Endothelial cell of umbilical vein (primary cell): ENCODE results near the gene ANP32B. TPM values are rescaled to one million over a fixed set of nuclear protein-coding genes. Genes with fewer than 3 reads are reported as not detected.
A peak's percentile ranks its signal among the peaks of the same experiment; 100 is the strongest.

ENCODE experiments used
- BruUV-seq: library from RNA; stranded (reverse); fragments of 400-500 nt; replicated peaks from 2 replicates; lab custom pipeline; 2021; lab: Mats Ljungman, UMichigan
- CTCF ChIA-PET: fragments of 300-600, 350-600 bp; sonication (Branson Sonifier 250); formaldehyde crosslinking; loops from one replicate; lab custom pipeline; 2021; ENCODE audit warnings: antibody characterized with exemption, inconsistent platforms; lab: Charles Lee
- POLR2A ChIA-PET: fragments of 300-600, 350-600 bp; sonication (Branson Sonifier 250); formaldehyde crosslinking; loops from one replicate; lab custom pipeline; 2021; ENCODE audit warnings: antibody characterized with exemption, inconsistent platforms; lab: Charles Lee
- DNase-seq: peaks from one replicate; pipeline ENCODE4 v3.0.0-alpha.2; 2011; ENCODE audit warnings: low read depth, low spot score
- FAIRE-seq: peaks from 2 replicates; lab custom pipeline; 2011; peaks lifted over from hg19 to GRCh38; lab: Jason Lieb, UNC
- H2AFZ ChIP-seq: 2 replicates; pipeline ENCODE4 v1.6.0; 2012; ENCODE audit warnings: low read depth, low read length, control low read depth, inconsistent platforms
- H3K27ac ChIP-seq: 2 replicates; pipeline ENCODE4 v1.5.1; 2011; ENCODE audit warnings: low read depth, mild to moderate bottlenecking, control low read depth, low read length, moderate library complexity; ENCODE audit not compliant: insufficient read depth
- H3K27me3 ChIP-seq, 2 experiments: 2 replicates each; pipeline versions ENCODE4 v1.6.0 to v1.6.1; 2011; ENCODE audit warnings: low read length in 2 of 2, mixed read lengths in 1 of 2; ENCODE audit not compliant: control insufficient read depth in 2 of 2, insufficient read depth in 2 of 2
- H3K36me3 ChIP-seq, 2 experiments: 2 replicates in 1 of 2; 3 replicates in 1 of 2; pipeline ENCODE4 v1.5.1; 2011; ENCODE audit warnings: low read length in 2 of 2, mild to moderate bottlenecking in 1 of 2, moderate library complexity in 1 of 2; ENCODE audit not compliant: control insufficient read depth in 2 of 2, insufficient read depth in 2 of 2; ENCODE audit errors: extremely low read depth in 1 of 2
- H3K4me1 ChIP-seq: 3 replicates; pipeline ENCODE4 v1.5.1; 2011; ENCODE audit warnings: mild to moderate bottlenecking, low read length; ENCODE audit not compliant: control insufficient read depth, insufficient read depth; ENCODE audit errors: extremely low read depth
- H3K4me2 ChIP-seq: 2 replicates; pipeline ENCODE4 v1.6.1; 2011; ENCODE audit warnings: low read length, control low read depth, mixed read lengths; ENCODE audit not compliant: insufficient read depth
- H3K4me3 ChIP-seq, 3 experiments: fragments of 200-600 bp in 1 of 3; sonication (generic), shearing (Covaris generic) in 1 of 3; replicated peaks in 1 of 3; 2 replicates each; pipeline ENCODE4 v1.5.1; 2011 to 2016; ENCODE audit warnings: control low read depth in 3 of 3, low read length in 3 of 3, mild to moderate bottlenecking in 2 of 3, inconsistent platforms in 1 of 3, low read depth in 1 of 3, moderate library complexity in 1 of 3; ENCODE audit not compliant: insufficient read depth in 1 of 3
- H3K79me2 ChIP-seq: 2 replicates; pipeline ENCODE4 v1.6.0; 2012; ENCODE audit warnings: low read length, inconsistent platforms; ENCODE audit not compliant: control insufficient read depth, insufficient read depth
- H3K9ac ChIP-seq: replicated peaks from 2 replicates; pipeline ENCODE3; 2011; ENCODE audit warnings: low read length, control low read depth; ENCODE audit not compliant: insufficient read depth; ENCODE audit errors: extremely low read depth
- H3K9me1 ChIP-seq: replicated peaks from 3 replicates; pipeline ENCODE4 v1.6.0; 2011; ENCODE audit warnings: mild to moderate bottlenecking, low read length; ENCODE audit not compliant: control insufficient read depth, insufficient read depth; ENCODE audit errors: extremely low read depth
- H3K9me3 ChIP-seq: replicated peaks from 2 replicates; pipeline ENCODE4 v1.5.1; 2012; ENCODE audit warnings: low read length, inconsistent platforms; ENCODE audit not compliant: control insufficient read depth, insufficient read depth
- H4K20me1 ChIP-seq: replicated peaks from 2 replicates; pipeline ENCODE3; 2011; ENCODE audit warnings: mild to moderate bottlenecking, low read length; ENCODE audit not compliant: control insufficient read depth, insufficient read depth; ENCODE audit errors: extremely low read depth
- CTCF ChIP-seq, 2 donors: IDR thresholded peaks; 1 replicate in 1 of 2; 2 replicates in 1 of 2; pipeline ENCODE4 v1.5.1; 2011; ENCODE audit warnings: low read length in 2 of 2, mild to moderate bottlenecking in 2 of 2, moderate library complexity in 2 of 2, control low read depth in 1 of 2, inconsistent platforms in 1 of 2, low read depth in 1 of 2; ENCODE audit not compliant: insufficient read depth in 1 of 2; ENCODE audit errors: extremely low read depth in 1 of 2
- EZH2 ChIP-seq: IDR thresholded peaks from 2 replicates; pipeline ENCODE4 v1.6.1; 2012; ENCODE audit warnings: borderline replicate concordance, low read depth, mild to moderate bottlenecking, moderate library complexity, low read length, inconsistent platforms; ENCODE audit not compliant: severe bottlenecking
- FOS ChIP-seq: IDR thresholded peaks from 2 replicates; pipeline ENCODE4 v1.6.1; 2011; ENCODE audit warnings: mild to moderate bottlenecking, low read length, moderate library complexity, borderline replicate concordance; ENCODE audit not compliant: insufficient read depth
- GATA2 ChIP-seq: IDR thresholded peaks from 2 replicates; pipeline ENCODE4 v1.7.0; 2011; ENCODE audit warnings: low read depth, mild to moderate bottlenecking, moderate library complexity, mixed read lengths, low read length; ENCODE audit not compliant: insufficient read length, insufficient read depth
- JUN ChIP-seq: IDR thresholded peaks from 2 replicates; pipeline ENCODE4 v1.6.1; 2011; ENCODE audit warnings: borderline replicate concordance, low read depth; ENCODE audit not compliant: insufficient read length, insufficient read depth
- MAX ChIP-seq: IDR thresholded peaks from 2 replicates; pipeline ENCODE4 v1.6.1; 2011; ENCODE audit not compliant: insufficient read depth, insufficient read length
- POLR2A ChIP-seq: IDR thresholded peaks from 2 replicates; pipeline ENCODE4 v1.6.1; 2012; ENCODE audit warnings: low read depth, mild to moderate bottlenecking, control low read depth, low read length
- POLR2AphosphoS5 ChIP-seq: IDR thresholded peaks from 2 replicates; pipeline ENCODE4 v1.6.1; 2012; ENCODE audit warnings: low read depth, mild to moderate bottlenecking, control low read depth, low read length, moderate library complexity; ENCODE audit not compliant: insufficient read depth
- dilution Hi-C: fragments of 300-500 bp; cut with MboI; formaldehyde crosslinking; loops from one replicate; pipeline ENCODE4 v1.15.0; 2019; ENCODE audit warnings: low sequenced_read_pairs; ENCODE audit not compliant: extremely low pct_ligation_motif_present
- intact Hi-C: fragments of 100-400 bp; cut with micrococcal nuclease; formaldehyde crosslinking; loops from one replicate; pipeline ENCODE4 v1.10.0; 2022
- polyA plus RNA-seq, 4 experiments: library from polyadenylated mRNA; depleted of rRNA in 3 of 4; stranded (reverse) in 3 of 4; unstranded in 1 of 4; fragments of >200 nt; gene quantifications; 2 replicates each; pipeline versions ENCODE4 v1.2.1 to v1.2.3, GENCODE V29; 2011 to 2012; ENCODE audit warnings: missing spikeins in 1 of 4
- total RNA-seq: library from RNA; stranded (reverse); gene quantifications from 2 replicates; pipeline ENCODE4 v1.2.3, GENCODE V29; 2021

The ANP32B gene
- total and polyA plus RNA-seq, 2 donors (not counting 3 experiments of a cell fraction or from before 2014, with no cell fraction given), result 13.9 to 173 TPM

- TF ChIP-seq JUN (peak; percentile 25), POLR2A (peak; percentile 16), FOS (no peak)
- Histone ChIP-seq H4K20me1 (no peaks in the 10 kb centered on the region), H3K4me2 (peak overlapping the region; percentile 53), H3K27me3 (no peaks in the 10 kb centered on the region), H3K9me1 (no peaks in the 10 kb centered on the region), H3K9me3 (no peaks in the 10 kb centered on the region), H3K27ac (peak overlapping the region; percentile 71), H2AFZ (no peak overlapping the region), H3K4me3 (no peak overlapping the region), H3K4me1 (peaks cover 42% of the 10 kb centered on the region), H3K36me3 (peaks cover 16 to 25% of the 10 kb centered on the region in 2 experiments), H3K9ac (no peak overlapping the region), H3K79me2 (peaks cover 41% of the 10 kb centered on the region)
- ChIA-PET POLR2A (interaction anchor here (1.0 kb wide), 1 partner anchor 46 kb away, joined by 6 read pairs; the partner anchor contains the start of gene NANS), CTCF (interaction anchor here (0.7 to 1.2 kb wide), 6 partner anchors 11 to 64 kb away, joined by 3 to 9 read pairs (median 3); partner anchors contain the start of genes ANP32B and NANS)
- peak; percentile 82 for DNase-seq
- intact Hi-C loops (loop anchor here (1.0 kb wide), 4 partner anchors 12 to 87 kb away; partner anchors contain the start of genes ANP32B and NANS), dilution Hi-C loops (no loop called here)
- BruUV-seq, result no TSS peak
- no peak for FAIRE-seq
Observed at GRCh38 chr9:98010445-98010844, 27.3 kb downstream of the ANP32B start.

GRCh38 chr9:98011122-98011521 is 28.0 kb downstream of the ANP32B start:
- POLR2A ChIA-PET, result interaction anchor here (1.0 kb wide), 1 partner anchor 45 kb away, joined by 6 read pairs; the partner anchor contains the start of gene NANS
- H3K9me3 ChIP-seq, result no peaks in the 10 kb centered on the region
- CTCF ChIA-PET, result interaction anchor here (0.7 to 1.2 kb wide), 6 partner anchors 10 to 63 kb away, joined by 3 to 9 read pairs (median 3); partner anchors contain the start of genes ANP32B and NANS
- FAIRE-seq (no peak), DNase-seq (no peak)
- H3K36me3 ChIP-seq, result peaks cover 11 to 20% of the 10 kb centered on the region in 2 experiments
- no peaks in the 10 kb centered on the region for H4K20me1 ChIP-seq
- no TSS peak for BruUV-seq
- no peak overlapping the region for H3K4me3 ChIP-seq
- TF ChIP-seq POLR2AphosphoS5 (no peak), MAX (no peak), FOS (no peak), EZH2 (no peak), GATA2 (no peak), POLR2A (no peak), CTCF (IDR thresholded peaks at IDR 0.05; ENCODE audit: extremely low read depth in 1 of 2, insufficient read depth in 1 of 2, low read depth in 1 of 2, low read length in 2 of 2) (no peak)
- no peak overlapping the region for H3K9ac ChIP-seq
- intact Hi-C loops, result no loop called here
- no peaks in the 10 kb centered on the region for H3K9me1 ChIP-seq
- H3K79me2 ChIP-seq, result peaks cover 34% of the 10 kb centered on the region
- peaks cover 42% of the 10 kb centered on the region for H3K4me1 ChIP-seq
- no peak overlapping the region for H2AFZ ChIP-seq
- dilution Hi-C loops, result no loop called here
- H3K27me3 ChIP-seq, result no peaks in the 10 kb centered on the region
- H3K4me2 ChIP-seq, result no peak overlapping the region
- peak overlapping the region; percentile 71 for H3K27ac ChIP-seq
